ENCODE results near the gene SNCA. TPM values are rescaled to one million over a fixed set of nuclear protein-coding genes. Genes with fewer than 3 reads are reported as not detected.
A peak's percentile ranks its signal among the peaks of the same experiment; 100 is the strongest.

The SNCA gene
- 41.7 TPM for polyA plus RNA-seq (2013, experiment 1 of 2)
- 39.6 TPM for polyA plus RNA-seq (2013, experiment 2 of 2)

- Histone ChIP-seq H3K9me3 (ENCODE audit: control insufficient read depth, low read length) (no peaks in the 10 kb centered on the region), H3K4me1 (ENCODE audit: control insufficient read depth, insufficient read depth, low read length, poor library complexity, severe bottlenecking) (peaks cover 6% of the 10 kb centered on the region), H3K4me3 (ENCODE audit: extremely low read depth, insufficient read depth, low read length, poor library complexity, severe bottlenecking) (peak within 1 kb of the TSS; percentile 60), H3K36me3 (ENCODE audit: control insufficient read depth, insufficient read depth, low read length) (peaks cover 17% of the 10 kb centered on the region), H3K27ac (ENCODE audit: low read depth, low read length, severe bottlenecking) (peak within 1 kb of the TSS; percentile 67)
- WGBS, 2 experiments (ENCODE audit: insufficient coverage in 2 of 2) = 1% methylated on average over 28 to 32 of the region's 48 CpGs
Observed at GRCh38 chr4:89836897-89837384, at the start of gene SNCA. SNCA (minus strand) TSS chr4:89837161; CDS start chr4:89835667, 1,494 bp downstream.

- Histone ChIP-seq H3K27ac (ENCODE audit: low read depth, low read length, severe bottlenecking) (no peak overlapping the region), H3K4me1 (ENCODE audit: control insufficient read depth, insufficient read depth, low read length, poor library complexity, severe bottlenecking) (no peaks in the 10 kb centered on the region), H3K4me3 (ENCODE audit: extremely low read depth, insufficient read depth, low read length, poor library complexity, severe bottlenecking) (no peak overlapping the region), H3K36me3 (ENCODE audit: control insufficient read depth, insufficient read depth, low read length) (no peaks in the 10 kb centered on the region), H3K9me3 (ENCODE audit: control insufficient read depth, low read length) (no peaks in the 10 kb centered on the region)
- WGBS, 2 experiments (ENCODE audit: insufficient coverage in 2 of 2) = 29 to 77% methylated on average over 1 to 3 of the region's 4 CpGs
Observed at GRCh38 chr4:89879215-89879614, 42.3 kb upstream of the SNCA start.

- Histone ChIP-seq H3K4me3 (ENCODE audit: extremely low read depth, insufficient read depth, low read length, poor library complexity, severe bottlenecking) (no peak overlapping the region), H3K9me3 (ENCODE audit: control insufficient read depth, low read length) (no peaks in the 10 kb centered on the region), H3K4me1 (ENCODE audit: control insufficient read depth, insufficient read depth, low read length, poor library complexity, severe bottlenecking) (no peaks in the 10 kb centered on the region), H3K36me3 (ENCODE audit: control insufficient read depth, insufficient read depth, low read length) (no peaks in the 10 kb centered on the region), H3K27ac (ENCODE audit: low read depth, low read length, severe bottlenecking) (no peak overlapping the region)
- no CpG with 5 or more reads among the region's 1 CpG for WGBS, 2 experiments (ENCODE audit: insufficient coverage in 2 of 2)
Observed at GRCh38 chr4:89878611-89879010, 41.6 kb upstream of the SNCA start.

DNA sequence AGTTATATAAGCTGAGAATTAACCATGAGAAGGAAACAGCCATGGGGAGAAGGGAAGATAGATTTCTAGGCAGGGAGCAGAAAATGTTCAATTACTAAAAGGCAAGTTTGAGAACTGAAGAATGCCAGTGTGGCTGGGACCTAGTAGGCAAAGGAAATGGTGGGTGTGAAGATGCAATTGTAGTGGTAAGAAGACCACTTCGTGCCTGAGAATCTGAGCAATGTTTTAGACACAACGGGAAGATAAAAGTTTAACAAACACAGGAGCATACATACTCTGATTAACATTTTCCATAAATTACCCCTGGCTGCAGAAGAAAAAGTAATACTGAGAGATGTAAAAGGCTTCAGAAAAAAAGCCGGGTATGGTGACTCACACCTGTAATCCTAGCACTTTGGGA, 39.6 kb upstream of the SNCA start:
- Histone ChIP-seq H3K27ac (ENCODE audit: low read depth, low read length, severe bottlenecking) (no peak overlapping the region), H3K4me3 (ENCODE audit: extremely low read depth, insufficient read depth, low read length, poor library complexity, severe bottlenecking) (no peak overlapping the region), H3K9me3 (ENCODE audit: control insufficient read depth, low read length) (no peaks in the 10 kb centered on the region), H3K36me3 (ENCODE audit: control insufficient read depth, insufficient read depth, low read length) (no peaks in the 10 kb centered on the region), H3K4me1 (ENCODE audit: control insufficient read depth, insufficient read depth, low read length, poor library complexity, severe bottlenecking) (no peaks in the 10 kb centered on the region)
- WGBS, 2 experiments (ENCODE audit: insufficient coverage in 2 of 2) = 100% methylated on average over 1 of the region's 3 CpGs; no CpG with 5 or more reads in 1 of the 2 experiments

- H3K9me3 ChIP-seq (ENCODE audit: control insufficient read depth, low read length) = no peaks in the 10 kb centered on the region
- no peak overlapping the region for H3K27ac ChIP-seq (ENCODE audit: low read depth, low read length, severe bottlenecking)
- no peaks in the 10 kb centered on the region for H3K4me1 ChIP-seq (ENCODE audit: control insufficient read depth, insufficient read depth, low read length, poor library complexity, severe bottlenecking)
- 91 to 92% methylated on average over 1 of the region's 1 CpG for WGBS, 2 experiments (ENCODE audit: insufficient coverage in 2 of 2)
- H3K36me3 ChIP-seq (ENCODE audit: control insufficient read depth, insufficient read depth, low read length) = no peaks in the 10 kb centered on the region
- no peak overlapping the region for H3K4me3 ChIP-seq (ENCODE audit: extremely low read depth, insufficient read depth, low read length, poor library complexity, severe bottlenecking)
Observed at GRCh38 chr4:89871211-89871610, 34.2 kb upstream of the SNCA start.

- Histone ChIP-seq H3K9me3 (ENCODE audit: control insufficient read depth, low read length) (no peaks in the 10 kb centered on the region), H3K36me3 (ENCODE audit: control insufficient read depth, insufficient read depth, low read length) (no peaks in the 10 kb centered on the region), H3K4me3 (ENCODE audit: extremely low read depth, insufficient read depth, low read length, poor library complexity, severe bottlenecking) (no peak overlapping the region), H3K4me1 (ENCODE audit: control insufficient read depth, insufficient read depth, low read length, poor library complexity, severe bottlenecking) (no peaks in the 10 kb centered on the region), H3K27ac (ENCODE audit: low read depth, low read length, severe bottlenecking) (no peak overlapping the region)
- no CpG with 5 or more reads among the region's 2 CpGs for WGBS, 2 experiments (ENCODE audit: insufficient coverage in 2 of 2)
Observed at GRCh38 chr4:89868999-89869589, 32.1 kb upstream of the SNCA start.

DNA sequence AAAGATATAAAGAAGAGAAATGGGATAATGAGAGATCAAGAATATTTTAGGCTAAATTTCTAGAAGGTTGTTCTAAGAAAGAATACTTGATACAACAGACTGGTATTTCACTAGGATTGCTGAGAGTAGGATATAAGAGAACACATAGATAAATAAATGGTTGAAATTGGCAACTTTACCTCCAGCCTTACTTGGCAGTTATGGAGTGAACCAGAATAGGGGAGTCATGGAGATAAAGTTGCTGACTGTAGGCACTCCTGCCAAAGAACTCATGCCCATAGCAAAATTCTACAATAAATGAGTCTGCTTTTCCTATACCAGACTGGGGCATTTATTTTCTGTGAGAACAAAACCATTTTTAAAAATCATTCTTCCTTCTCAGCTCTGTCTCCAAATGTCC, 31.3 kb upstream of the SNCA start:
- Histone ChIP-seq H3K4me1 (ENCODE audit: control insufficient read depth, insufficient read depth, low read length, poor library complexity, severe bottlenecking) (no peaks in the 10 kb centered on the region), H3K4me3 (ENCODE audit: extremely low read depth, insufficient read depth, low read length, poor library complexity, severe bottlenecking) (no peak overlapping the region), H3K9me3 (ENCODE audit: control insufficient read depth, low read length) (no peaks in the 10 kb centered on the region), H3K27ac (ENCODE audit: low read depth, low read length, severe bottlenecking) (no peak overlapping the region), H3K36me3 (ENCODE audit: control insufficient read depth, insufficient read depth, low read length) (no peaks in the 10 kb centered on the region)

DNA sequence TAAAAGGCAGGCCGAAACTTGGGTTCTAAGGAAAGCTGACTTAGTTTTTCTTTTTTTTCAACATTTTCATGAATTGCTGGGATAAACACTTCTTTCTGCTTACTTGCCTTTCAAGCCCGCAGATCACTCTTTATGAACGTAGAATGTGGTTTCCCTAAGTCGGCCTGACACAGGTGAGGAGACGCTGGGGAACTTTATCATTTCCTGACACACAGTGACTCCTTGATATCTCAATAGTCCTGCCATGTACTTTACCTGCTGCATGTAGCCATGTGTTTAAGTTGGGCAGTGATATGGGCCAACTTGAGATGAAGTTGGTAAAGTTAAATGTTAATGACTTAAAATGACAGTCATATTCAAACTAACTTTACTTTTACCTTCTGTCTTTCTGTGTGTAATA, 26.6 kb upstream of the SNCA start:
- Histone ChIP-seq H3K9me3 (ENCODE audit: control insufficient read depth, low read length) (no peaks in the 10 kb centered on the region), H3K27ac (ENCODE audit: low read depth, low read length, severe bottlenecking) (no peak overlapping the region), H3K4me3 (ENCODE audit: extremely low read depth, insufficient read depth, low read length, poor library complexity, severe bottlenecking) (no peak overlapping the region), H3K4me1 (ENCODE audit: control insufficient read depth, insufficient read depth, low read length, poor library complexity, severe bottlenecking) (no peaks in the 10 kb centered on the region), H3K36me3 (ENCODE audit: control insufficient read depth, insufficient read depth, low read length) (no peaks in the 10 kb centered on the region)
- WGBS, 2 experiments (ENCODE audit: insufficient coverage in 2 of 2) = 97% methylated on average over 3 of the region's 5 CpGs; no CpG with 5 or more reads in 1 of the 2 experiments

DNA sequence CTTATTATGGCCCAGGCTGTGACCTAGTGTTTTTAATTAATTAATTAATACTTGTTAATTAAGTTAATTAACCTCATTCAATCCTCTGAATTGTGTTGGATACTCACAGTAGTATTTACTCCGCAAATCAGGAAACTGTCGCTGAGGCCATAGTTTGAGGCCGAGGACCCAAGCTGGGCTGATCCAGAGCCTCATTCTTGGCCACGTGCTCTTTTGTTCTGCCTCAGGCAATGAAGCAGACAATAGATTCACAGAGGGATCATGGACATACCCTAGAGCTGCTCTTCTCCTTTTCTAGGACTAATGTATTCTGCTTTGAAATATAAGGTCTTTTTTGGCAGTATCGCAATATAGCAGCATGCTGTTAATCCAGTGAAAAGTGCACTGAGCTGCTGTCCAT, 24.0 kb upstream of the SNCA start:
- Histone ChIP-seq H3K9me3 (ENCODE audit: control insufficient read depth, low read length) (peaks cover 5% of the 10 kb centered on the region), H3K4me1 (ENCODE audit: control insufficient read depth, insufficient read depth, low read length, poor library complexity, severe bottlenecking) (no peaks in the 10 kb centered on the region), H3K36me3 (ENCODE audit: control insufficient read depth, insufficient read depth, low read length) (no peaks in the 10 kb centered on the region), H3K27ac (ENCODE audit: low read depth, low read length, severe bottlenecking) (no peak overlapping the region), H3K4me3 (ENCODE audit: extremely low read depth, insufficient read depth, low read length, poor library complexity, severe bottlenecking) (no peak overlapping the region)
- WGBS, 2 experiments (ENCODE audit: insufficient coverage in 2 of 2) = 82 to 88% methylated on average over 4 of the region's 5 CpGs

DNA sequence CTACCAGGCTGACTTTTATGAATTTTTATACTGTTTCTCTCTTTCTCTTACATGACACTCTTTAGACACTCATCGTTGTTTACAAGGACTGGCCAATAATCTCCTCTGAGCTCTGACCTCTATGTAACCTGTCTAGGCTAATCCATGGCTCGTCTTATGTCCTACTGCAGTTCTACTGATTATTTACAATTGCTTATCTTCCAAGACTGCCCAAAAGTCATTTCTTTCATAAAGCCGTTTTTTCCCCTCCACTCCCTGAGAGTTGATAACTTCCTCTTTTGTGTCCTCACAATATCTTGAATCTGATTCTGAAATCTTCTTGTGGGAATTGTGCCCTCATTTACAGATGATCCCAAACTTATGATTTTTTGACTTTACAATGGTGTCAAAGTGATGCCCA, 18.3 kb upstream of the SNCA start:
- no peak overlapping the region for H3K4me3 ChIP-seq (ENCODE audit: extremely low read depth, insufficient read depth, low read length, poor library complexity, severe bottlenecking)
- no peaks in the 10 kb centered on the region for H3K36me3 ChIP-seq (ENCODE audit: control insufficient read depth, insufficient read depth, low read length)
- peaks cover 5% of the 10 kb centered on the region for H3K9me3 ChIP-seq (ENCODE audit: control insufficient read depth, low read length)
- H3K4me1 ChIP-seq (ENCODE audit: control insufficient read depth, insufficient read depth, low read length, poor library complexity, severe bottlenecking) = no peaks in the 10 kb centered on the region
- H3K27ac ChIP-seq (ENCODE audit: low read depth, low read length, severe bottlenecking) = no peak overlapping the region
- WGBS, 2 experiments (ENCODE audit: insufficient coverage in 2 of 2) = 92 to 100% methylated on average over 2 of the region's 3 CpGs

- 100% methylated on average over 1 of the region's 1 CpG; no CpG with 5 or more reads in 1 of the 2 experiments for WGBS, 2 experiments (ENCODE audit: insufficient coverage in 2 of 2)
- no peak overlapping the region for H3K4me3 ChIP-seq (ENCODE audit: extremely low read depth, insufficient read depth, low read length, poor library complexity, severe bottlenecking)
- H3K4me1 ChIP-seq (ENCODE audit: control insufficient read depth, insufficient read depth, low read length, poor library complexity, severe bottlenecking) = no peaks in the 10 kb centered on the region
- H3K27ac ChIP-seq (ENCODE audit: low read depth, low read length, severe bottlenecking) = no peak overlapping the region
- H3K9me3 ChIP-seq (ENCODE audit: control insufficient read depth, low read length) = peaks cover 3% of the 10 kb centered on the region
- H3K36me3 ChIP-seq (ENCODE audit: control insufficient read depth, insufficient read depth, low read length) = no peaks in the 10 kb centered on the region
Observed at GRCh38 chr4:89847571-89848325, 10.8 kb upstream of the SNCA start.
